ES-I3 (cell line): ENCODE measurements around the gene SRC.

Experiments
- H3K36me3 ChIP-seq: 2 replicates; pipeline ENCODE4 v1.6.1; 2013; ENCODE audit warnings: mild to moderate bottlenecking, low read length, control low read depth, moderate library complexity; ENCODE audit not compliant: insufficient read depth
- H3K4me1 ChIP-seq: 2 replicates; pipeline ENCODE4 v1.6.1; 2013; ENCODE audit warnings: mild to moderate bottlenecking, control low read depth, low read length; ENCODE audit not compliant: insufficient read depth
- H3K9ac ChIP-seq: 2 replicates; pipeline ENCODE4 v1.6.1; 2013; ENCODE audit warnings: low read depth, mild to moderate bottlenecking, low read length, moderate library complexity
- H3K9me3 ChIP-seq: 2 replicates; pipeline ENCODE4 v1.6.1; 2013; ENCODE audit warnings: mild to moderate bottlenecking, low read length, moderate library complexity; ENCODE audit not compliant: control insufficient read depth, insufficient read depth

The SRC gene

DNA sequence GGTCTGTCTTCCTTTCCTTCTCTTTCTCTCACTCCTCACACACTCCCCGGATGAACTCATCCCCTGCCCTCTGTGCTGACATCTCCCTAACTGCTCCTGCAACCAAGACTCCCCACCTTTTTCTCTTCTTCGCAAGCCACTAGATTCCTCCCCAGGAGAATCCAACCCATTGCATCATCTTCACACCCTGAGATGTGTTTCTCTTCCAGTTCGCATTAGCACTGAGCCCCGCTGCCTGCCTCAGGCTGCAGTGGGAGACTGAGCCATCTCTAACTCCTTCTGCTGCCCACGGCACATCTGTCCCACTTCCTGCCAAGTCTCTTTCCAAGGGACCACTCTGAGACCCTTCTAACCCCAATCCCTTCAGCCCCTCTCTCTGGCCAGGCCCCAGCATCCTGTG is 107.9 kb downstream of the SRC start:
- Histone ChIP-seq H3K9me3 (peaks cover 5% of the 10 kb centered on the region; the same call in 1 of the 2 replicates), H3K4me1 (no peaks in the 10 kb centered on the region), H3K9ac (no peak overlapping the region), H3K36me3 (no peaks in the 10 kb centered on the region)

DNA sequence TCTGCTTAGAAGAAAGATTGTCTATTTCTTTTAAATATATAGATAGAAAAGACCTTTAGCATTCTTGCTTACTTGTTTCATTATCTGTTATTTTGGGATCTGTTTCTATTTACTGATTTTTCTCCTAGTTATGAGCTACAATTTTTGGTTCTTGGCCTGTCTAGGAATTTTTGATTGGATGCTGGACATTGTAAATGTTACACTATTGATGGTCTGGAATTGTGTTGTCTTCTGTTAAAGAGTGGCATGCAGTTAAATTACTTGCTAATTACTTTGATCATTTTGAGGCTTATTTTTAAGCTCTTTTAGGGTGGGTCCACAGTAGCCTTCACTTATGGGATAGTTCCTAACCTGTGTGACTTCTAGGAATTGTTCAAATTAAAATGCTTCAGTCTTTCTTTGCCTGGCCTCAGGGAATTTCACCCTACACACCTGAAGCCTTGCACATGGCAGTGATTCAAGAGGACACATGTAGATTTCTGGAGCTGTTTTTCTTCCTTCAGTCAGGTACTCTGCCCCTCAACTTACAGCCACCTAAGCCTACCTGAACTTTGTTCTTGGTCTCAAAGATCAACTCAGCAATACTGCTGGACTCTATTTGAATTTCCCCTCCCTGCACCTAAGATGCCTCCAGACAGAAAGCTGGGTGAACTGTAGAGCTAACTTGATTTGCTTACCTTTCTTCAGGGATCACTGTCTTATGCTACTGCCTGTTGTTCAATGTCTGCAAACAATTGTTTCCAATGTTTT is 108.9 kb downstream of the SRC start:
- Histone ChIP-seq H3K9ac (no peak overlapping the region), H3K36me3 (no peaks in the 10 kb centered on the region), H3K9me3 (peaks cover 5% of the 10 kb centered on the region; the same call in 1 of the 2 replicates), H3K4me1 (no peaks in the 10 kb centered on the region)
